A549 (cell line): ENCODE results near the gene CEP128.

ENCODE experiments used
- CBX8 ChIP-seq: fragments of 200-600 bp; sonication (generic); IDR thresholded peaks from 2 replicates; pipeline ENCODE4 v1.6.1; 2016
- CEBPB ChIP-seq, 2 experiments: fragments of >200 bp in 1 of 2; sonication (Bioruptor Twin) in 1 of 2; formaldehyde crosslinking in 1 of 2; IDR thresholded peaks; 2 replicates each; pipeline ENCODE4 v1.6.1; 2012 to 2016
- MAFK ChIP-seq: fragments of 450-650 bp; IDR thresholded peaks from 2 replicates; pipeline ENCODE4 v1.6.1; 2014; ENCODE audit not compliant: partially characterized antibody
- NFE2L2 ChIP-seq: fragments of 150-350 bp; conservative IDR thresholded peaks from 2 replicates; pipeline ENCODE4 v1.6.1; 2014; ENCODE audit warnings: low read length
- RAD21 ChIP-seq, 2 experiments: fragments of >200 bp in 1 of 2; sonication (Bioruptor Twin) in 1 of 2; formaldehyde crosslinking in 1 of 2; IDR thresholded peaks in 1 of 2; conservative IDR thresholded peaks in 1 of 2; 2 replicates in 1 of 2; 3 replicates in 1 of 2; pipeline ENCODE4 v1.6.1; 2012 to 2018; ENCODE audit warnings: inconsistent platforms in 1 of 2
- TF ChIP-seq, protein P1 (sequence below): fragments of 200-600 bp; sonication (generic); IDR thresholded peaks from 2 replicates; pipeline ENCODE4 v1.6.1; 2016; ENCODE audit warnings: antibody characterized with exemption, mild to moderate bottlenecking, moderate library complexity
- TF ChIP-seq, protein P2 (sequence below): fragments of >200 bp; sonication (Bioruptor Twin); formaldehyde crosslinking; IDR thresholded peaks from 3 replicates; pipeline ENCODE4 v1.5.1; 2016
- TF ChIP-seq, protein P3 (sequence below): IDR thresholded peaks from 2 replicates; pipeline ENCODE4 v1.6.1; 2012
- TF ChIP-seq, protein P4 (sequence below): fragments of 450-650 bp; IDR thresholded peaks from 2 replicates; pipeline ENCODE4 v1.6.1; 2014; ENCODE audit warnings: antibody characterized with exemption

DNA sequence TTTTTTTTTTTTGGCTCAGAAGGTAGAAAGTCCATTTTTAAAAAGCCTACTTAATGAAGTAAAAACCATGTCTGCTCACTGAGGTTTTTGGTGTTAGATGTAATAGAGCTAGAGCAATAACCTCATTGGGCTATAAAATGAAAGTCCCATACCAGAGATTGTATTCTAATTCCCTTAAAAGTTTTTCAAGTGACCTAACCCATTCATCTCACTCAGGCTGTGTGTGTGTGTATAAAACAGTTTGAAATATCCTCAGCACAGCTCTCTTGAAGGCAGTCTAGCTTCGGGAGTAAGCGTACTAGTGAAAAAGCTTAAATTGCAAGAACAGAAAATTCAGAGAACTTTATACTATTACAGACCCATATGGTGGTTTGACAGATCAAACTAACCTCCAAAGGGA lies 313.8 kb downstream of the CEP128 start:
- TF ChIP-seq, protein P1, sequence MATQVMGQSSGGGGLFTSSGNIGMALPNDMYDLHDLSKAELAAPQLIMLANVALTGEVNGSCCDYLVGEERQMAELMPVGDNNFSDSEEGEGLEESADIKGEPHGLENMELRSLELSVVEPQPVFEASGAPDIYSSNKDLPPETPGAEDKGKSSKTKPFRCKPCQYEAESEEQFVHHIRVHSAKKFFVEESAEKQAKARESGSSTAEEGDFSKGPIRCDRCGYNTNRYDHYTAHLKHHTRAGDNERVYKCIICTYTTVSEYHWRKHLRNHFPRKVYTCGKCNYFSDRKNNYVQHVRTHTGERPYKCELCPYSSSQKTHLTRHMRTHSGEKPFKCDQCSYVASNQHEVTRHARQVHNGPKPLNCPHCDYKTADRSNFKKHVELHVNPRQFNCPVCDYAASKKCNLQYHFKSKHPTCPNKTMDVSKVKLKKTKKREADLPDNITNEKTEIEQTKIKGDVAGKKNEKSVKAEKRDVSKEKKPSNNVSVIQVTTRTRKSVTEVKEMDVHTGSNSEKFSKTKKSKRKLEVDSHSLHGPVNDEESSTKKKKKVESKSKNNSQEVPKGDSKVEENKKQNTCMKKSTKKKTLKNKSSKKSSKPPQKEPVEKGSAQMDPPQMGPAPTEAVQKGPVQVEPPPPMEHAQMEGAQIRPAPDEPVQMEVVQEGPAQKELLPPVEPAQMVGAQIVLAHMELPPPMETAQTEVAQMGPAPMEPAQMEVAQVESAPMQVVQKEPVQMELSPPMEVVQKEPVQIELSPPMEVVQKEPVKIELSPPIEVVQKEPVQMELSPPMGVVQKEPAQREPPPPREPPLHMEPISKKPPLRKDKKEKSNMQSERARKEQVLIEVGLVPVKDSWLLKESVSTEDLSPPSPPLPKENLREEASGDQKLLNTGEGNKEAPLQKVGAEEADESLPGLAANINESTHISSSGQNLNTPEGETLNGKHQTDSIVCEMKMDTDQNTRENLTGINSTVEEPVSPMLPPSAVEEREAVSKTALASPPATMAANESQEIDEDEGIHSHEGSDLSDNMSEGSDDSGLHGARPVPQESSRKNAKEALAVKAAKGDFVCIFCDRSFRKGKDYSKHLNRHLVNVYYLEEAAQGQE = no peak
- TF ChIP-seq, protein P2, sequence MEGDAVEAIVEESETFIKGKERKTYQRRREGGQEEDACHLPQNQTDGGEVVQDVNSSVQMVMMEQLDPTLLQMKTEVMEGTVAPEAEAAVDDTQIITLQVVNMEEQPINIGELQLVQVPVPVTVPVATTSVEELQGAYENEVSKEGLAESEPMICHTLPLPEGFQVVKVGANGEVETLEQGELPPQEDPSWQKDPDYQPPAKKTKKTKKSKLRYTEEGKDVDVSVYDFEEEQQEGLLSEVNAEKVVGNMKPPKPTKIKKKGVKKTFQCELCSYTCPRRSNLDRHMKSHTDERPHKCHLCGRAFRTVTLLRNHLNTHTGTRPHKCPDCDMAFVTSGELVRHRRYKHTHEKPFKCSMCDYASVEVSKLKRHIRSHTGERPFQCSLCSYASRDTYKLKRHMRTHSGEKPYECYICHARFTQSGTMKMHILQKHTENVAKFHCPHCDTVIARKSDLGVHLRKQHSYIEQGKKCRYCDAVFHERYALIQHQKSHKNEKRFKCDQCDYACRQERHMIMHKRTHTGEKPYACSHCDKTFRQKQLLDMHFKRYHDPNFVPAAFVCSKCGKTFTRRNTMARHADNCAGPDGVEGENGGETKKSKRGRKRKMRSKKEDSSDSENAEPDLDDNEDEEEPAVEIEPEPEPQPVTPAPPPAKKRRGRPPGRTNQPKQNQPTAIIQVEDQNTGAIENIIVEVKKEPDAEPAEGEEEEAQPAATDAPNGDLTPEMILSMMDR = no peak
- TF ChIP-seq RAD21 (conservative IDR thresholded peaks at IDR 0.05 in 1 of 2, IDR thresholded peaks at IDR 0.05 in 1 of 2) (no peak), CEBPB (IDR thresholded peaks at IDR 0.05) (no peak), MAFK (no peak), CBX8 (no peak), NFE2L2 (no peak)
- TF ChIP-seq, protein P3, sequence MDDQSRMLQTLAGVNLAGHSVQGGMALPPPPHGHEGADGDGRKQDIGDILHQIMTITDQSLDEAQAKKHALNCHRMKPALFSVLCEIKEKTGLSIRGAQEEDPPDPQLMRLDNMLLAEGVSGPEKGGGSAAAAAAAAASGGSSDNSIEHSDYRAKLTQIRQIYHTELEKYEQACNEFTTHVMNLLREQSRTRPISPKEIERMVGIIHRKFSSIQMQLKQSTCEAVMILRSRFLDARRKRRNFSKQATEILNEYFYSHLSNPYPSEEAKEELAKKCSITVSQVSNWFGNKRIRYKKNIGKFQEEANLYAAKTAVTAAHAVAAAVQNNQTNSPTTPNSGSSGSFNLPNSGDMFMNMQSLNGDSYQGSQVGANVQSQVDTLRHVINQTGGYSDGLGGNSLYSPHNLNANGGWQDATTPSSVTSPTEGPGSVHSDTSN = no peak
- TF ChIP-seq, protein P4, sequence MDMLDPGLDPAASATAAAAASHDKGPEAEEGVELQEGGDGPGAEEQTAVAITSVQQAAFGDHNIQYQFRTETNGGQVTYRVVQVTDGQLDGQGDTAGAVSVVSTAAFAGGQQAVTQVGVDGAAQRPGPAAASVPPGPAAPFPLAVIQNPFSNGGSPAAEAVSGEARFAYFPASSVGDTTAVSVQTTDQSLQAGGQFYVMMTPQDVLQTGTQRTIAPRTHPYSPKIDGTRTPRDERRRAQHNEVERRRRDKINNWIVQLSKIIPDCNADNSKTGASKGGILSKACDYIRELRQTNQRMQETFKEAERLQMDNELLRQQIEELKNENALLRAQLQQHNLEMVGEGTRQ = no peak
